ENCODE results near the gene SLC22A2.

GRCh38 chr6:160217073-160217472 is 41.5 kb downstream of the SLC22A2 start:
- no peak for TF ChIP-seq POLR2A (IDR thresholded peaks at IDR 0.05)
- no peak for TF ChIP-seq CTCF (IDR thresholded peaks at IDR 0.05)
- TF ChIP-seq POLR2AphosphoS5 (IDR thresholded peaks at IDR 0.05), result no peak
